ENCODE results near the gene COL17A1.

COL17A1 gene

DNA sequence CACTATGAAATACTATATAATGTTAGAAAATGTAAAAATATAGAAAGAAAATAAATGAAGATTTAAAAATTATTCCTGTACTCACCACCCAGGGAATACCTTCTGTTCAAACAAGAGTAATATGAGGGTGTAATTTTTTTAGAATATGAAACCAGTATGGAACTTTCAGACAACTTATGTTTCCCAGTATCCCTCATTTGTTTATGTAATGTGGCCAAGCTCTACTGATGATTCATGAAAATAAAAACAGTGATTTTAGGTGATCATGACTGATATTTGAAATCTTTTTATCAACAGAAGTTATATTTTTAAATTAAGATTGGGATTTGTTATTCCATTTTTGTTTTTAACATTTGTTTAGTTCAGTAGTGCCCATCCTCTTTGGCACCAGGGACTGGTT is 100.0 kb downstream of the COL17A1 start:
- no peak for DNase-seq (ENCODE audit: low read depth)

DNA sequence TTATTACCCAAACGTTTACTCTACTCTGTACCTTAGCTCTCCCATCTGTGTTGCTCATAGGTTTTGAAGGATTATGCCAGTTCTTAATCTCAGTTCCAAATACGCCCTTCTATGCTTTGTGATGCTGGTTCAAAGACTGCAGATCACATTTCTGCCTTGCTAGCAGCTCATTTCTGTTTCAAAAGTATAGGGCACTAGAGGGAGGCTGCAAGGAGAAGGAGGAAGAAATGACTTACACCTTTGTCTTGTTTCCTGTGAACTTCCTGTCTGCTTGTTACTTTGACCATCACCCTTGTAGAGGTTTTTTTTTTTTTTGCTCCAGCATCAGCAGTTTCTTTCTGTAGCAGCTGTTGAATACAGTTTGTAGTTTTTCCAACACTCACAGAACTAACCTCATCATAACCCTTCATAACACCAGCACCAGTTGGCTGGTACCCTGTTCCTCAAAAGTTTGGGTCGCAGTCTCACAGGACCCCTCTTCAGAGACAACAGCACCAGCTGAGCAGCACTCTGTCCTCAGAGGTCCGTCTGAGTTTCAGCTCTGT is 102.2 kb downstream of the COL17A1 start:
- DNase-seq (ENCODE audit: low read depth): no peak

DNA sequence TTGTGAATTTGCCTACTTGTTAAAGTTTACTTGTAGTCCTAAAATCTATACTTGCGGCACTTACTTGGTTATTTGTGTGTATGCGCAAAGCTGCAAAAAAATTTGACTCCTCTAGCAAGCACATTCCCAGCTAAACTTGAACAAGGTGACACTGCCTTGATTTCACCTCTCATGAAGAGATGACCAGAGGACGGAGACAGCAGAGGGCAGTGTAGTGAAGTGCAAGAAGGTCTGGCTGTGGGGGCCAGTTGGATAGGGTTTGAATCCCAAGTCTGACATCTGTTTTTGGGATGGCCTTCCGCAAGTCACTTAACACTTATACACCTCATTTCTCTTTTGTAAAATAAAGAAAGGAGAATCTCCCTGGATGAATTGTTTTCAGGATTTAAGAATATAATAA is 103.0 kb downstream of the COL17A1 start:
- DNase-seq (ENCODE audit: low read depth): no peak
